LoVo (cell line): Measurements from ENCODE around the gene ALKBH2.

Source experiments
- DNase-seq: peaks from one replicate; pipeline ENCODE4 v3.0.0-alpha.2; 2016; ENCODE audit warnings: low spot score

The ALKBH2 gene

DNA sequence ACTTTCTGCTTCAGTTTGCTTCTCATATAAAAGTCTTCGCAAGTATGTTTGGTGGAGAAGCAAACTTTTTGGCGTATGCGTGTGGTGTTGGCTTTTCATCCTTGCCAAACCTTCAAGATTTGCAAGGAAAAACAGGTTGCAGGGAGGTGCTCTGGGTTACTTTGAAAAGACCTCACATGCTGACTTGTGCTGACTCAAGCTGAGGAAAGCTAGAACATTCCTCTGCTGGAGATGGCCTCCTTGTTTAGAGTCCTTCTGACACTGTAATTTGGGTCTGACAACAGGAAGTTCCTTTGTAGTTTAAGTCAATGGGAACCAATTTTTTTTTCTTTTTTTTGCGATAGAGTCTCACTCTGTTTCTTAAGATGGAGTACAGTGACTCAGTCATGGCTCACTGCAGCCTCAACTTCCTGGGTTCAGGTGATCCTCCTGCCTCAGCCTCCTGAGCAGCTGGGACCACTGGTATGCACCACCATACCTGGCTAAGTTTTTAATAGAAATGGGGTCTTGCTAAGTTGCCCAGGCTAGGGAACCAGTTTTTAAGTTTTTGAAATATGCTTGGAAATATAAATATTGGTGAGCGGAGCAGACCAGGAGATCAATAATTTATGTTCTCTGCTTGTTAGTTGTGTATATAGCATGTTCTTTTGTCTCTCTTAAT lies 20.5 kb upstream of the ALKBH2 start:
- DNase-seq, result no peak

DNA sequence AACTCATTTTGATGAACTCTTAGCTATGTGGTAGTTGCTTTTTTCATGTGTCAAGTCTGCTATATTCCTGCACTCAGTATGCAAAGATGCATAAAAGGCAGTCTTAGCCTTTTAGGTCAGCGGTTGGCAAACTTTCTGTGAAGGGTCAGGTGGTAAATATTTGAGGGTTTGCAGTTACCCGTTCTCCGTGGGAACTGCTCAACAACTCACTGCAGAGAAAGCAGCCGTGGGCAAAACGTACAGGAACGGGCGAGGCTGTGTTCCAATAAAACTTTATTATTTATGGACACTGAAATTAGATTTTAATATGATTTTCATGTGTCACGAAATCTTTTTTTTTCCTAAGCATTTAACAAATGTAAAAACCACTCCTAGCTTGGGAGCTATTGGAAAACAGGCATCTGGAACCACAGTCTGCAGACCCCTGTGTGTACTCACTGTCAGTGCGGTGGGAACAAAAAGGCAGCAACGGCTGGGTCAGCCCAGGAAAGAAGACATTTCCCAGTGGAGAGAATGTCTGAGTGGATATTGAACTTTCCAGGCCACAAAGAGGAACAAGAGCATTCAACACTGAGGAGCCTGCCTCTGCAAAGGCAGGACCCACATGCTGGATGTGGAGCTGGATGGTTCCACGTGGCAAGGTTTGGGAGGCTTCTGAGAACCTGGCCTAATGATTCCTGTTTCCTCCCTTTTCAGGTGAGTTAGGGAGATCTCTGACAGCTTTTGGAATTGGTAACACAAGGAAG lies 19.6 kb upstream of the ALKBH2 start:
- no peak for DNase-seq

DNA sequence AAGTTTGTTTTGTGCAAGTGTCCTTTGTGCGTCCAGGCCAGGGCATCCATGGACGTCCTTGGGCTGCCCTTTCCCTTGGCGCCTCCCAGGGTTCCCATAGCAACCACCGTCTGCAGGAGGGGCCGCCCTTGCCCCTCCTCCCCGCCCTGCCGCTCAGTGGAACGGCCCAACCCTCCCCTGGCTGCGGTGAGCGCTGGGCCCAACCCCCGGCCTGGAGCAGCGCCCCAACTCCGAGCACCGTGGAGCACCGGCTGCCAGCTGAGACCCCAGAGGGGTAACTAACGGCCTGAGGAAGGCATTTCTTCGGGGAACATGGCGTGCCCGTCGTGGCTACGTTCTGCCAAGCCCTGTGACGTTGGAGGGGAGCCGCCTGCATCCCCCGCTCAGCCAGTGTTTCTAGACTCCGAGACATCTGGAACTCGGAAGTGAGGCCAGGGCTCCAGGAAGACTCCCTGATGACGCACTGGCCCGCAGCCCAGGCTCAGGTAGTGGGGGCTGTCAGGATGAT lies 17.8 kb upstream of the ALKBH2 start:
- DNase-seq, result no peak

DNA sequence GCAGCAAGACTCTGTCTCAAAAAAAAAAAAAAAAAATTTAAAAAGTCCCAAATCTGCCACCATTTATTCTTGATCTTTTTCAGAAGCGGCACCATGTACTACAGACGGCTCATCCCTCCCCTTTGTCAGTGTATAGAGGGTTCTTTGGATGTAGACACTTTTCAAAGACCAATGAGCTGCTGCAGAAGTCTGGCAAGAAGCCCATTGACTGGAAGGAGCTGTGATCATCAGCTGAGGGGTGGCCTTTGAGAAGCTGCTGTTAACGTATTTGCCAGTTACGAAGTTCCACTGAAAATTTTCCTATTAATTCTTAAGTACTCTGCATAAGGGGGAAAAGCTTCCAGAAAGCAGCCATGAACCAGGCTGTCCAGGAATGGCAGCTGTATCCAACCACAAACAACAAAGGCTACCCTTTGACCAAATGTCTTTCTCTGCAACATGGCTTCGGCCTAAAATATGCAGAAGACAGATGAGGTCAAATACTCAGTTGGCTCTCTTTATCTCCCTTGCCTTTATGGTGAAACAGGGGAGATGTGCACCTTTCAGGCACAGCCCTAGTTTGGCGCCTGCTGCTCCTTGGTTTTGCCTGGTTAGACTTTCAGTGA lies 16.6 kb upstream of the ALKBH2 start:
- DNase-seq, result no peak

DNA sequence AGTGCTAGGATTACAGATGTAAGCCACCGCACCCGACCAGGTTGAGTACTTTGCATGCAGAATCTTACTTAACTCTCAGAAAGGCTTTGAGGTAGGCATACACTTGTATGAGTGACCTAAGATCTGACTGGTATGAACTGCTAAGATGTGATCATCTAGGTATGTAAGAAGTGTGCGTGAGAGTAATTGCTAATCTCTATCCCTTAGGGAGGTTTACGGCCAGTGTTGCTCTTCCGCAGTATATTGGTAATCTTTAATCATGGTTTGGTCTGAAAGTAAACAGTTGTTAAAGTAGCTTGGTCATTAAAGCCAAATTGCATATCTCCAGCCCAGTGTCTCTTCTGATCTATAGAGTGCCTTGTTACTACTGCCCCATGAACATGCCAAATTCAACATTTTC lies 11.9 kb upstream of the ALKBH2 start:
- DNase-seq, result no peak

DNA sequence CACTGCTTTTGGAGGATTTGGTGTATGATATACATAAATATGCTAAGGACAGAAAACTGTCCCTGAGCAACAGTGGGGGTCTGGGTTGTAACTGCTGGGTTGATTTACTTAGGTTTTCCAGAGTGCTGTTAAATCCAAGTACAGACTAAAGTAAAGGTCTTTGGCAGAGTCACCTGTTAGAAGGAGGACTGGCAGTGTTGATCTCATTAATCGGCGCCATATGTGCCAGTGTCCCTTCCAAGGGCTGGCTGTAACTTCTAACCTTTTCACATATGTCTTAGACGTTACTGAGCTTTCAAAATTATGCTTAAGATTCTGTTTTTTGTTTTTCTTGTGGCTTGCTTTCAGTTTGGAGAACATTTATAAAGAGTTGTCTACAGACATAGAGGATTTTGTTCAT lies 9.2 kb upstream of the ALKBH2 start:
- no peak for DNase-seq

DNA sequence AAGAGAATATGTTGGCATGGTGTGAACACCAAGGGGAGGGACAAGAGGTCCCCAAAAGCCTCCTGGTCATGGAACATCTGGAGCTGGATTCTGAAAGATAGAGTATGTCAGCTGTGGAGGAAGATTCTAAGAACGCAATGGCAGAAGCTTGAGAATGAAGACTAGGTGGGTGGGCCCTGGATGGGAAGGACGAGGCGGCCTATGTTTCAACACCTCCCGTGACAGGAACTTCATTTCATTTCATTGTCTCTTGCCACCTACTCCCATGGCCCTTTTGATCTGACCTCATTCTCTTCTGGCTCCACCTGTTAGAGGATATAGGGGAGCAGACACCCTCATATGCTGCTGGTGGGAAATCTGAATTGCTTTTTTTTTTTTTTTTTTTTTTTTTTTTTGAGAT lies 7.5 kb upstream of the ALKBH2 start:
- DNase-seq, result no peak

DNA sequence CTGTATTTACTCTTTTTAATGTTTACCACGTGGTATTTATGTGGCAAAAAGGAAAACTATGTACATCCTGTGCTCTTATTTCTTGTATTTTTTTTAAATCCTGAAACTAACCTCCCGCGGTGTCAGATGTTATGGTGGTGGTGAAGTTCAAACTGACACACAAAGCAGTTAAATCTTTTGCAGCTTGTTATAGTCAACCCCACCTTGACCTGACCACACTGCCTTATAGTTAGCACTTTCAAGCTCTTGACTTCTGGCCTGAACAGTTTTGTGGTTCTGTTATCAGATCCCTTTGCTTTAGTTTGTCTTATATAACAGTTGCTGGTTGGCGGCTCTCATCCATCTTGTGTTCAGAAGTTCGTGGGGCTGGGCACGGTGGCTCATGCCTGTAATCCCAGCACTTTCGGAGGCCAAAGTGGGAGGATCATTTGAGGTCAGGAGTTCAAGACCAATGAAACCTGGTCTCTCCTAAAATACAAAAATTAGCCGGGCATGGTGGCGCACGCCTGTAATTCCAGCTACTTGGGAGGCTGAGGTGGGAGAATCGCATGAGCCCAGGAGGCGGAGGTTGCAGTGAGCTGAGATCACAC lies 6.3 kb upstream of the ALKBH2 start:
- no peak for DNase-seq

DNA sequence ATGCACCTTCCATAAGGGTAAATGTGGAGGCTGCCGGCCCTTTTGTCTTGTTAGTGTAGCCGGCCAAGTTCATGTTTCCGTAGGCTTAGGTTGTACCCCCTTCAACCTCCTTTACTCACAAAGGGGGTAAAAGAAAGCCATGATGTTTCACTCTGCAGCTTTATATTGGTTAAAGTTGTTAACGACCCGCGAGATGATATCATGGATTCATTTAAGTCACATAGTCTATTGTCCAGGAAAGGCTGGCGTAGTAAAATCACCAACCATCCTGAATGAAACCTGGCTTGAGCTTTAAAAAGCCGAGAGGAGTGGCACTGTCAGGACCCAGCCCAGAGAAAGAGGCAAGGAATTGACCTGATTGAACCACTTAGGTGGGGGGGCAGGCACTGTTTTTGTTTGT lies 5.4 kb upstream of the ALKBH2 start:
- DNase-seq, result no peak

DNA sequence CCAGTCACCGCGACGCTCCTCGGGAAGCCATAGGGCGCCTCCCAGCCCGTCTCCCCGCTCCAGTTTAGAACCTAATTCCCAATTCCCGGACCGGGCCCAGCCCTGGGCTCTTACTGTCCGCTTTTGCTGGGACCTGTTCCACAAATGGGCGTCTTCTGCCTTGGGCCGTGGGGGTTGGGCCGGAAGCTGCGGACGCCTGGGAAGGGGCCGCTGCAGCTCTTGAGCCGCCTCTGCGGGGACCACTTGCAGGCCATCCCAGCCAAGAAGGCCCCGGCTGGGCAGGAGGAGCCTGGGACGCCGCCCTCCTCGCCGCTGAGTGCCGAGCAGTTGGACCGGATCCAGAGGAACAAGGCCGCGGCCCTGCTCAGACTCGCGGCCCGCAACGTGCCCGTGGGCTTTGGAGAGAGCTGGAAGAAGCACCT lies 4.9 kb upstream of the ALKBH2 start:
- DNase-seq, result peak; percentile 60

DNA sequence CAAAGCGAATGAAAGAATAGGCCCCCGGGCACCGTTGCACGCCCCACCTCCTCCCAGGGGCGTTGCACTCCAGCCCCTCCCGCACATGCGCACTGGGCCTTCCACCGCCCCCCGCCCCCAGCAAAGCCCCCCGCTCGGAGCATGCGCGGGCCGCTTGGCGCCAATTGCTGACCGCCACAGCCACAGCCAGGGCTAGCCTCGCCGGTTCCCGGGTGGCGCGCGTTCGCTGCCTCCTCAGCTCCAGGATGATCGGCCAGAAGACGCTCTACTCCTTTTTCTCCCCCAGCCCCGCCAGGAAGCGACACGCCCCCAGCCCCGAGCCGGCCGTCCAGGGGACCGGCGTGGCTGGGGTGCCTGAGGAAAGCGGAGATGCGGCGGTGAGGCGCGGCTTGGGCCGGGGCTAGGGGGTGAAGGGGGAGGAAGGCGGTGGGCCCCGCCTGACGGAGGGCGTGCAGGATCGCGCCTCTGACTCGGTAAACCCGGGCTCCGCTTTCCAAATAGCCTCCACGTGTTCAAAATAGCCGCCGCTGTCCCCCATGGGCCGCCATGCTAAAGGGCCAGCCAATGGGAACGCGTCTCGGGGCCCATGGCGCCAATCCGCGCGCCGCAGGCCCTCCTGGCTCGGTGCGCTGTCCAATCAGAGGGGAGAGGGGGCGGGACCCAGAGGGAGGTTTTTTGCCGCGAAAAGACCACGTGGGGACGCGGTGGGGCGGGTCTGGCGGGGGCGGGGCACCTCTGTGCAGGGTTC lies 4.3 kb upstream of the ALKBH2 start, which contains the start of gene UNG:
Gene UNG (plus strand): TSS at position 163 of the 748 bp plus-strand sequence. CDS start 83 bp downstream, at position 246.
- peak; percentile 99 for DNase-seq

DNA sequence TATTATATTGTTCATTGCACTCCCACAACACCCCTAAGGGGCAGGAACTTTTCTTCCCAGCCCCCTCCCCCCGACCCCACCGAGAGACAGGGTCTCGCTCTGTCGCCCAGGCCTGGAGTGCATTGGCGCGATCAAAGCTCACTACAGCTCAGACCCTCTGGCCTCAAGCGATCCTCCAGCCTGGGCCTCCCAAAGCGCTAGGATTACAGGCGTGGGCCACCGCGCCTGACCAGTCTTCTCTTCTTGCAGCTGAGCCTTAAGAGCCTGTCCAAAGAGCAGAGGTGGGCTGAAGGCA lies 3.8 kb upstream of the ALKBH2 start:
- DNase-seq, result no peak

DNA sequence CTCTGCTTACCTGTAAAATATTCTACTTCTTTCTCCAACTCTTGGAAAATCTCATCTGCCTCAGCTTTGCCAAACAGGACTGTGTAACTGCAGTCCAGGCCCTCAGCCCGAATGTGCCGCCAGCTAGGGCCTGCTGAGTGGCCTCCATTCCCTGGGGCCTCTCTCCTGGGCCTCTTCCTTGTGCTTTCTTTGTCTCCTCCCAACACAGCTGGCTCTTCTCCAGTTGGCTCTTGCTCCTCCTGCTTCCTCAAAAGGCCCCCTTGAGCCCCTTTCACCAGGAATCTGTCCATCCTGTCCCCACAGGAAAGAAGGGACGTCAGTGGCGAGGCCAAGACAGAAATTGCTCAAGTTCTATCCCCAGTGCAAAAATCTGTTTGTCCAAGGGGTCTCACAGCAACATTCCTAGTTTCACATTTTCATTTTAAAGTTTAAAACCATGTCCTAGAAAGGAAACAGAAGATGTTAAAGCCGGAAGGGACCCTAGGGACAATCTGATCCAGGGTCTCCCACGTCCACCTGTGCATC lies 713 bp downstream of the ALKBH2 start:
- DNase-seq, result no peak

DNA sequence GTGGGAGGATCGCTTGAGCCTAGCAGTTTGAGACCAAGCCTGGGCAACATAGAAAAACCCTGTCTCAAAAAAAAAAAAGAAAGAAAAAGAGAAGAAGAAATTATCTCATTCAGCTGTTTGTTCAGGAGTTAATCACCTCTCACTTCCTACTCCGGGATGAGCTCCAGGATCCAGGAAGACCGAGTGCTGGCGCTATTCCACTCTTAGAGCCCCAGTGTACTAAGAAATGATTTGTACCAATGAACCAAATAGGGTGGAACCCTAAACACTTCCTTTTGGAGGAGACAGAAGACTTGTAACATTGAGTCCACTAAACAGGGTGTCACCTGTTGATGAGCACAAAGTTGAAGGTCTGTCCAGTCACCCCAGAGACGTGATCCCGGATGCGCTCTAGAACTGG lies 3.6 kb downstream of the ALKBH2 start:
- no peak for DNase-seq

DNA sequence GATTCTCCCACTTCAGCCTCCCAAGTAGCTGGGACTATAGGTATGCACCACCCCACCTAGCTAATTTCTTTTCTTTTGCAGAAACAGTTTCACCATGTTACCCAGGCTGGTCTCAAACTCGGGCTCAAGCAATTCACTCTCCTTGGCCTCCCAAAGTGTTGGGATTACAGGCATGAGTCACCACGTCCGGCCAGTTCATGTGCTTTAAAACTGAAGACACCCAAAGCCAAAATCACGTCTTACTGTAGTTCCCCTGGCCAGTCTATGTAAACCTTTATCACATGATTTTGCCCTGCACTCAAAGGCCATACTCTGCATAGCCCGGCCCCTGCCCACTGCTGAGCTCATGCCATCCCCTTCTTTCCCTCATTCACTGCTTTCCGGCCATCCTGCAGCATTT lies 4.5 kb downstream of the ALKBH2 start:
- DNase-seq, result no peak

DNA sequence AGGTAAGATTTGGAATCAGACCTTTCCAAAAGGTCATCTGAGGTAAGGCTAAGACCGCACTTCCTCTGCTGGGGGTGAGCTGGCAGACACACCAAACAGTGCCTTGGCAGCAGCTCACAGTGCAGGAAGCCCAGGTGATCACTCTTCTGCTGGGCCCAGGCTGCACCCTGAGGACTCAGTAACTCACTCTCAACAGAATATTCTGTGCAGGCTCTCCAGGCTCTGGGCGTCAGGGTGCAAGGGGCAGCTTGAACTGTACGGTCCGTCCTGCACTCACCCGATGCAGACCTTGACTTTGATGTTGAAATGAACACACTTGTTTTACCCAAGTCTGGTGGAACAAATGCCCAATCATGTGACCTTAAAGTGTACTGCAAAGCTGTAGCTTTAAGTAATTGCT lies 6.0 kb downstream of the ALKBH2 start:
- DNase-seq, result no peak

DNA sequence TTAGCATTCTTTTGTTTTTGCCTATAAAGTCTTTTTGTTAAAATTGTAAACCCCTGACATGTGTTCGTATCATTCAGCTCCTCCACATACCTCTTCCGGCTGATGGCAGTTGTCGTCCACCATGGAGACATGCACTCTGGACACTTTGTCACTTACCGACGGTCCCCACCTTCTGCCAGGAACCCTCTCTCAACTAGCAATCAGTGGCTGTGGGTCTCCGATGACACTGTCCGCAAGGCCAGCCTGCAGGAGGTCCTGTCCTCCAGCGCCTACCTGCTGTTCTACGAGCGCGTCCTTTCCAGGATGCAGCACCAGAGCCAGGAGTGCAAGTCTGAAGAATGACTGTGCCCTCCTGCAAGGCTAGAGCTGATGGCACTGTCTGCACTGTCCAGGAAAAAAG lies 7.7 kb downstream of the ALKBH2 start:
- no peak for DNase-seq

DNA sequence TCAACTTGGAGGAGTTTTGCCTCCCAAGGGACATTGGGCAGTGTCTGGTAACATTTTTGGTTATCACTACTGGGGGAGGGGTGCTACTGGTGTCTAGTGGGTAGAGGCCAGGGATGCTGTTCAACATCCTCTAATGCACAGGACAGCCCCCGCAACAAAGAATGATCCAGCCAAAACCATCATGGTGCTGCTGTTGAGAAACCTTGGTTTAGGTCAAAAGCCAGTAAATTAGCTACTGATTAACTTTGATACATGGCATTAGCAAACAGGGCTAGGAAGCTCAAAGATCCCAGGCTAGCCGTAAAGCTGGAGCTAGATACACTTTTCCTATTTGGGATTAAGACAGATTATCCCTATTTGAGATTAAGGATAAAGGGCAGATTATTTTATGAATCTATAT lies 8.8 kb downstream of the ALKBH2 start:
- DNase-seq, result no peak

DNA sequence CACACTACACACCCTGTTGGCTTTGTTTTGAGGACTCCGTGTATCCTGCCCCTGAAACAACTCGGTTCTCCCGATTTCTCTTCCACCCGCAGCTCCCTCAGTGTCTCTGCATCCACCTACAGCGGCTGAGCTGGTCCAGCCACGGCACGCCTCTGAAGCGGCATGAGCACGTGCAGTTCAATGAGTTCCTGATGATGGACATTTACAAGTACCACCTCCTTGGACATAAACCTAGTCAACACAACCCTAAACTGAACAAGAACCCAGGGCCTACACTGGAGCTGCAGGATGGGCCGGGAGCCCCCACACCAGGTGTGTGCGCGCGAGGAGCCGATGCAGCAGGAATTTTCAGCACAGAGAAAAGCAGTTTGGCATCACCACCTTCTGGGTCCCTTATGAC lies 10.5 kb downstream of the ALKBH2 start:
- DNase-seq, result no peak

DNA sequence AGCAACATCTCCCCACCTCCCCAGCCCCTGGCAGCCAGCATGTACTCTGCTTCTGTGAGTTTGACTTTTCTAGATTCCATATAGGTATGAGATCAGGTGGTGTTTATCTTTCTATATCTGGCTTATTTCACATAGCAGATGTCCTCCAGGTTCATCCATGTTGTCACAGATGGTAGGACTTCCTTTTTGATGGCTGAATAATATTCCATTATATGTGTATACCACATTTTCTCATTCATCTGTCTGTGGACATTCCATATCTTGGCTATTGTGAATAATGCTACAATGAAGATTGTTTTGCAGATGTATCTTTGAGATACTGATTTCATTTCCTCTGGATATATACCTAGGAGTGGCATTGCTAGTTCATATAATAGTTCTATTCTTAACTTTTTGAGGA lies 18.4 kb downstream of the ALKBH2 start:
- DNase-seq, result no peak

DNA sequence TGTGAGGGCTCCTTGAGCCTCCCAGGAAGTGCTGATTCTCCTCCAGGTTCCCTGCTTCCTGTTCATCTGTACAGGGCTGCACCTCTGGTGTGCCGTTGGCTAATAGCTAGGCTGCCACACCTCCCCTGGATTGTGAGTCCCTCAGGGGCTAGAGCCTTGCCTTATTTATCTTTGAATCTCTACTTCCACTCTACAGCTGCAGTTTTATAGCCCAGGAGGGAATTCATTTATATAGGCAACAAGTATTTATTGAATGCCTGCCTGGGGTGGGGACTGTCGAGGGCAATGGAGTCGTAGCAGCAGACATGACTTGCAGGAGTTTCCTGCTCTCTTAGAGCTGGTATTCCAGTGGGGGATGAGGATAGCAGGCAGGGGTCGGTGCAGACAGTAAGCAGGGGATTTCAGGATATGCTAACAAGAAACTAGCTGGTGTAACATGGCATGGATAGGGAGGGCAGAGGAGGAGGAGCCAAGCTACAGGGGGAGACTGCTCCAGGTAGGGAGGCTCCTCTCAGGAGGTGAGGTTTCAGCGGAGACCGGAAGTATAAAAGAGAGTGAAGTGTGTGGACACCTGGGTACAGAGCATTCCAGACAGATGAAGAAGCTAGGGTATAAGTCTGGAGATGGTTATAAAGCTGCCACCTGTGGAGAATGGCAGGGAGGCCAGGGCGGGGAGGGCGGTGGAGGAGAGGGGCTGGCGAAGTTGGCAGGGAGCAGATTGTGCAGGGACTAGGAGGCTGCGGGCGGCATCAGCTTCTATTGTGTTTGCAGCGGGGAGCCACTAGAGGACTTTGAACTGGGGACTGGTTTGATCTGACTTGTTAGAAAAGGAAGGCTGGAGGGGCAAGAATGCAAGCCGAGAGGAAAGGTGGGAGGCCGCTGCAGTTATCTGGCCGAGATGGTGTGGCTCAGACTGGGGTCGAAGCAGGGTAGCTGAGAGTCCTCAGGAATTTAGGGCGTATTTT lies 23.7 kb downstream of the ALKBH2 start:
- peak; percentile 86 for DNase-seq
